ENCODE measurements around the gene INTS11.
"Not testable (repeated sequence)": the region's sequence is repeated elsewhere in the genome, so short reads cannot be mapped to it uniquely, and the experiment has no call there.

Gene INTS11

GRCh38 chr1:1329304-1330210, 5.1 kb upstream of the INTS11 start:
- DNase-seq, result no peak

GRCh38 chr1:1328254-1328653, 3.8 kb upstream of the INTS11 start:
- no peak for DNase-seq

- DNase-seq, result no peak
Observed at GRCh38 chr1:1327291-1327690, 2.8 kb upstream of the INTS11 start.

GRCh38 chr1:1326075-1326605, 1.7 kb upstream of the INTS11 start:
- no peak for DNase-seq

- no peak for DNase-seq
Observed at GRCh38 chr1:1325288-1326074, 1.0 kb upstream of the INTS11 start.

- no peak for DNase-seq
Observed at GRCh38 chr1:1324084-1324523, 356 bp downstream of the INTS11 start.

GRCh38 chr1:1322952-1323351, 1.5 kb downstream of the INTS11 start:
- no peak for DNase-seq

- no peak for DNase-seq
Observed at GRCh38 chr1:1322418-1322817, 2.0 kb downstream of the INTS11 start.

- no peak for DNase-seq
Observed at GRCh38 chr1:1321477-1321876, 3.0 kb downstream of the INTS11 start.

GRCh38 chr1:1320666-1321448, 3.6 kb downstream of the INTS11 start:
- no peak for DNase-seq

- no peak for DNase-seq
Observed at GRCh38 chr1:1319646-1319941, 4.9 kb downstream of the INTS11 start.

- no peak for DNase-seq
Observed at GRCh38 chr1:1318777-1319645, 5.4 kb downstream of the INTS11 start.

GRCh38 chr1:1318131-1318652, 6.3 kb downstream of the INTS11 start:
- no peak for DNase-seq

- DNase-seq, result no peak
Observed at GRCh38 chr1:1317420-1317819, 7.0 kb downstream of the INTS11 start.

- not testable (repeated sequence) for DNase-seq
Observed at GRCh38 chr1:1316199-1316598, 8.3 kb downstream of the INTS11 start.

GRCh38 chr1:1315435-1315954, 9.0 kb downstream of the INTS11 start:
- DNase-seq, result no peak

GRCh38 chr1:1314678-1315335, 9.7 kb downstream of the INTS11 start:
- no peak for DNase-seq

GRCh38 chr1:1314237-1314586, 10.2 kb downstream of the INTS11 start:
- DNase-seq, result no peak

- DNase-seq, result no peak
Observed at GRCh38 chr1:1313500-1314236, 10.8 kb downstream of the INTS11 start.

Measured in 8988T (cell line).